ENCODE measurements around the gene VEPH1.

The VEPH1 gene

DNA sequence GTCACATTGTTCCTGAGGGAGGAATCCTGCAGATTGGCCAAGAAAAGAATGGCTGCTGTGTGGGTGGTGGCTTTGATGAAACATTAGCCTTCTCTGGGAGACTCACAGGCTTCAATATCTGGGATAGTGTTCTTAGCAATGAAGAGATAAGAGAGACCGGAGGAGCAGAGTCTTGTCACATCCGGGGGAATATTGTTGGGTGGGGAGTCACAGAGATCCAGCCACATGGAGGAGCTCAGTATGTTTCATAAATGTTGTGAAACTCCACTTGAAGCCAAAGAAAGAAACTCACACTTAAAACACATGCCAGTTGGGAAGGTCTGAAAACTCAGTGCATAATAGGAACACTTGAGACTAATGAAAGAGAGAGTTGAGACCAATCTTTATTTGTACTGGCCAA lies 60.5 kb downstream of the VEPH1 start:
- Histone ChIP-seq H3K9ac (ENCODE audit: low read length in 5 of 5) (no peak overlapping the region), H3K36me3 (ENCODE audit: control insufficient read depth in 5 of 5, insufficient read depth in 5 of 5, low read length in 5 of 5) (no peaks in the 10 kb centered on the region), H3K27ac (ENCODE audit: low read depth, low read length) (no peak overlapping the region), H3K9me3 (ENCODE audit: control insufficient read depth in 5 of 5, low read length in 5 of 5) (no peaks in the 10 kb centered on the region), H3K27me3 (ENCODE audit: control insufficient read depth in 5 of 5, insufficient read depth in 4 of 5, low read length in 5 of 5) (peaks cover 0 to 10% (median 3%) of the 10 kb centered on the region in 5 donors), H3K4me3 (ENCODE audit: low read depth in 1 of 5, low read length in 5 of 5) (no peak overlapping the region), H3K4me1 (ENCODE audit: control insufficient read depth in 5 of 5, insufficient read depth in 5 of 5, low read length in 5 of 5) (peaks cover 0 to 15% (median 8%) of the 10 kb centered on the region in 5 donors)

DNA sequence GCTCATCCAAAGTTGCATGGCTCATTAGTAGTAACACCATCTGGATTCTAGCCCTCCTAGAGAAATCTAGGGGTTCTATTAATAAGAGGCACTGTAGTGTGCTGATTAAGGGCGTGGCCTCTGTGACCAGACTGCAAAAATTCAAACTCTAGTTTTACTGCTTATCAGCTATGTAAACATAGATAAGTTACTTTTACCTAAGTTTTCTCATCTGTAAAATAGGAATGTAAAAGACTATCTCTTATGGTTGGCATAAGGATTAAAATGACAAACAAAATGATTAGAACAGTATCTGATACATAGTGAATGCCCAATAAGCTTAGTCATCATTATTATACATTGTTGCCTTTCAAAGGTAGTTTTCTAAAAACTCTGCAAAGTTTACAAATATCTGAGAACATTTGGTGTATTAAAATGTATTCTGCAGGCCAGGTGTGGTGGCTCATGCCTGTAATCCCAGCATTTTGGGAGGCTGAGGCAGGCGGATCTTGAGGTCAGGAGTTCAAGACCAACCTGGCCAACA lies 62.1 kb downstream of the VEPH1 start:
- Histone ChIP-seq H3K9ac (ENCODE audit: low read length in 5 of 5) (no peak overlapping the region), H3K27ac (ENCODE audit: low read depth, low read length) (no peak overlapping the region), H3K4me3 (ENCODE audit: low read depth in 1 of 5, low read length in 5 of 5) (no peak overlapping the region), H3K9me3 (ENCODE audit: control insufficient read depth in 5 of 5, low read length in 5 of 5) (no peaks in the 10 kb centered on the region), H3K36me3 (ENCODE audit: control insufficient read depth in 5 of 5, insufficient read depth in 5 of 5, low read length in 5 of 5) (no peaks in the 10 kb centered on the region), H3K27me3 (ENCODE audit: control insufficient read depth in 5 of 5, insufficient read depth in 4 of 5, low read length in 5 of 5) (peaks cover 0 to 10% (median 3%) of the 10 kb centered on the region in 5 donors), H3K4me1 (ENCODE audit: control insufficient read depth in 5 of 5, insufficient read depth in 5 of 5, low read length in 5 of 5) (peaks cover 0 to 31% (median 24%) of the 10 kb centered on the region in 5 donors)

DNA sequence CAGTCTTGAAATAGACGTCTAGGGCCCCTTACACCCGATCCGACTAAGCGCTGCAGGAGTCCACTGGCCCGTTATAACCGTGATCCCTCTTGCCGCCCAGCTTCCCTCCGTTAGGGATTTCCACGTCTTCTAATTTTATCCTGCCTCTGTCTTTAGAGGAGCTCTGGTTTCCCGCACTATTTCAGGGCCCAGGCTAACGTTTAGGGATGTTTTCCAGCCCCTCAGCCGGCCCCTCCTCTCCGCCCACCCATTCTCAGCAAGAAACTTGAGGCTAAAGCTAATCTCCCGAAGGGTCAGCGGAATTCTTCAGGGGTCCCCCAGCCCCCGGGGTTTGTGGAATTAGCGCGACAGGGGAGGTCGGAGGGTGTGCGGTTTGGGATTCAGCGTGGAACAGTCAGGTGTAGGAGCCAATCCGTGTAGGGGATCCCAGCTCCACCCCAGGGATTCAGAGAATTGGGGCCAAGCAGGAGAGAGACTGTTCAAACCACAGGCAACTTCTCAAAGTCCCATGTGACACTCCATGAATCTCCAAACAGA lies 65.0 kb downstream of the VEPH1 start:
- H3K27me3 ChIP-seq (ENCODE audit: control insufficient read depth in 5 of 5, insufficient read depth in 4 of 5, low read length in 5 of 5) = peaks cover 0 to 10% (median 3%) of the 10 kb centered on the region in 5 donors
- H3K36me3 ChIP-seq (ENCODE audit: control insufficient read depth in 5 of 5, insufficient read depth in 5 of 5, low read length in 5 of 5) = no peaks in the 10 kb centered on the region
- H3K9me3 ChIP-seq (ENCODE audit: control insufficient read depth in 5 of 5, low read length in 5 of 5) = no peaks in the 10 kb centered on the region
- no peak overlapping the region for H3K27ac ChIP-seq (ENCODE audit: low read depth, low read length)
- peaks cover 0 to 31% (median 23%) of the 10 kb centered on the region in 5 donors for H3K4me1 ChIP-seq (ENCODE audit: control insufficient read depth in 5 of 5, insufficient read depth in 5 of 5, low read length in 5 of 5)
- H3K4me3 ChIP-seq (ENCODE audit: low read depth in 1 of 5, low read length in 5 of 5) = peak overlapping the region; percentile 63 to 86 (median 71)
- peak overlapping the region in 1 of 5 donors; percentile 45 for H3K9ac ChIP-seq (ENCODE audit: low read length in 5 of 5)

DNA sequence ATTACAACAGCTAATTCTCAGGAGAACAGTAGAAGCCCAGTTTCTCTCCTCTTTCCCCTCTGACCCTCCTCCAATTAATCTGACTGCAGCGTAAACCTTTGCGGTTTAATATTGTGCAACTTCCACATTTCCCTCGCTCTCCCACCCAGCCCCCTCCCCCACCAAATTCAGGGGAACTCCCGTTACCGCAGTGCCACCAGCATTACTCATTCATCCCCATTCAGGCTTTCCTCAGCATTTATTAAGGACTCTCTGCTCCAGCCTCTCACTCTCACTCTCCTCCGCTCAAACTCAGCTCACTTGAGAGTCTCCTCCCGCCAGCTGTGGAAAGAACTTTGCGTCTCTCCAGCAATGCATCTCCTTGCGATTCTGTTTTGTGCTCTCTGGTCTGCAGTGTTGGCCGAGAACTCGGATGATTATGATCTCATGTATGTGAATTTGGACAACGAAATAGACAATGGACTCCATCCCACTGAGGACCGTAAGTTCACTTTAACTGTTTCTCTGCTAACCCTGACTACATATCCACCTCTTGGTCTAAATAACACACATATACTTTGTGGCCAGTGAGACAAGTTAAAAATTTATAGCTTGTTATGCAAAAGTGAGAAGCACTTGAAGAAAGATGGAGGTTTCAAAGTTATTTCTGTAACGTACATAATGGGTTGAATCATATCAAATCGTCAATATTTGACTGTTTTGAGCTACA lies 66.5 kb downstream of the VEPH1 start, which contains the start of gene PTX3:
Gene PTX3 (plus strand): TSS at position 268 of the 709 bp plus-strand sequence. CDS start 84 bp downstream, at position 352.
- H3K4me3 ChIP-seq (ENCODE audit: low read depth in 1 of 5, low read length in 5 of 5) = peak within 1 kb of the TSS; percentile 63 to 86 (median 71)
- H3K27ac ChIP-seq (ENCODE audit: low read depth, low read length) = peak within 1 kb of the TSS; percentile 26
- H3K27me3 ChIP-seq (ENCODE audit: control insufficient read depth in 5 of 5, insufficient read depth in 4 of 5, low read length in 5 of 5) = peaks cover 0 to 10% (median 3%) of the 10 kb centered on the region in 5 donors
- H3K4me1 ChIP-seq (ENCODE audit: control insufficient read depth in 5 of 5, insufficient read depth in 5 of 5, low read length in 5 of 5) = peaks cover 0 to 24% (median 23%) of the 10 kb centered on the region in 5 donors
- peak within 1 kb of the TSS in 2 of 5 donors; percentile 12 to 19 for H3K9ac ChIP-seq (ENCODE audit: low read length in 5 of 5)
- H3K9me3 ChIP-seq (ENCODE audit: control insufficient read depth in 5 of 5, low read length in 5 of 5) = no peaks in the 10 kb centered on the region
- H3K36me3 ChIP-seq (ENCODE audit: control insufficient read depth in 5 of 5, insufficient read depth in 5 of 5, low read length in 5 of 5) = no peaks in the 10 kb centered on the region

DNA sequence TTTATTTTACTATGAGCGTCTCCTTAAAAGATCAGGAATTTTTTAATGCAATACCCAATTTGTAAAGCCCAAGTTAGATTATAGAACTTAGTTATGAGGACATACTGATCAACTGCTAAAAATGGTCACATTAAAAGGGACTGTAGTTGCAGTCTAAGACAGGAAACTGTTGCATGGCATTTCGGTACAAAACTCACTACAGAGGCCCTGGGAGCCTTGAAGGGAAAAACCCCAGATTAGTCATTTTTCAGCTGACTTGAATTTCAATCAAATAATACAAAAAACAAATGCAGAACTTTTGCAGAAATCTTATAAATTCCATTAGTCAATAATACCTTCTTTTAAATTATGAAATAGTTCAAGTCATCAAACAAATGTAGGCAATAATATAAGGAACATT lies 73.5 kb downstream of the VEPH1 start:
- Histone ChIP-seq H3K9ac (ENCODE audit: low read length in 5 of 5) (no peak overlapping the region), H3K36me3 (ENCODE audit: control insufficient read depth in 5 of 5, insufficient read depth in 5 of 5, low read length in 5 of 5) (no peaks in the 10 kb centered on the region), H3K27me3 (ENCODE audit: control insufficient read depth in 5 of 5, insufficient read depth in 4 of 5, low read length in 5 of 5) (no peaks in the 10 kb centered on the region), H3K27ac (ENCODE audit: low read depth, low read length) (no peak overlapping the region), H3K4me1 (ENCODE audit: control insufficient read depth in 5 of 5, insufficient read depth in 5 of 5, low read length in 5 of 5) (no peaks in the 10 kb centered on the region), H3K9me3 (ENCODE audit: control insufficient read depth in 5 of 5, low read length in 5 of 5) (no peaks in the 10 kb centered on the region), H3K4me3 (ENCODE audit: low read depth in 1 of 5, low read length in 5 of 5) (no peak overlapping the region)

DNA sequence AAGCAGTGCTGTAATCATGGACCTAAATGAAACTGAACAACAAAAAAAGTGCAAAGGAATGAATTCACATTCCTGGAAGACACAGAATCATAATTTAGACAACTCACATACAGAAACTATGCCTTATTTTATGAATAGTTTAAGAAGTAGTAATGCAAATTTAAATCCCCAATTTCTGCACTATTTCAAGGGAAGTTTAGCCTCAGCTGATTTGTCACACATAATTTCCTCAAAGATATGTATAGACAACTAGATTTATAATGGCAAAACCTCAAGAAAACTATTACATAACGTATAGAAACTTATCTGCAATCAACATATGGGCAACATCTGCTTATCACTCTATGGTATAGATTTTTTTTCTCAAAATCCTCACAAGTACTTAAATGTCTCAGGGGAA lies 74.4 kb downstream of the VEPH1 start:
- no peak overlapping the region for H3K9ac ChIP-seq (ENCODE audit: low read length in 5 of 5)
- no peaks in the 10 kb centered on the region for H3K4me1 ChIP-seq (ENCODE audit: control insufficient read depth in 5 of 5, insufficient read depth in 5 of 5, low read length in 5 of 5)
- no peaks in the 10 kb centered on the region for H3K36me3 ChIP-seq (ENCODE audit: control insufficient read depth in 5 of 5, insufficient read depth in 5 of 5, low read length in 5 of 5)
- H3K27me3 ChIP-seq (ENCODE audit: control insufficient read depth in 5 of 5, insufficient read depth in 4 of 5, low read length in 5 of 5) = no peaks in the 10 kb centered on the region
- H3K27ac ChIP-seq (ENCODE audit: low read depth, low read length) = no peak overlapping the region
- H3K9me3 ChIP-seq (ENCODE audit: control insufficient read depth in 5 of 5, low read length in 5 of 5) = no peaks in the 10 kb centered on the region
- no peak overlapping the region for H3K4me3 ChIP-seq (ENCODE audit: low read depth in 1 of 5, low read length in 5 of 5)

DNA sequence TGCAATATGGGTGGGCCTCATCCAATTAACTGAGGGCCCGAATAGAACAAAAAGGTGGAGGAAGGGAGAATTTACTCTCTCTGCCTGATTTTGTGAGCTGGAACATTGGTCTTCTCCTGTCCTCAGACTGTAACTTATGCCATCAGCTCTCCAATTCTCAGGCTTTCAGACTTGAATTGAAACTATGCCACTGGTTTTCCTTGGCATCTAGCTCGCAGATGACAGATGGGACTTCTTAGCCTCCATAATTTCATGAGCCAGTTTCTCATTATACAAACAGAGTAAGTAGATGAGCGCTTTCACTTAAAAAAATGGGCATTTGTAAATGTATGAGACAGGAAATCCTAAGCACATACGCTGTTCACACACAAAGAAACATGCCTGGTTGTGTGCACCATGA lies 75.3 kb downstream of the VEPH1 start:
- H3K27ac ChIP-seq (ENCODE audit: low read depth, low read length) = no peak overlapping the region
- H3K4me1 ChIP-seq (ENCODE audit: control insufficient read depth in 5 of 5, insufficient read depth in 5 of 5, low read length in 5 of 5) = no peaks in the 10 kb centered on the region
- H3K4me3 ChIP-seq (ENCODE audit: low read depth in 1 of 5, low read length in 5 of 5) = no peak overlapping the region
- H3K36me3 ChIP-seq (ENCODE audit: control insufficient read depth in 5 of 5, insufficient read depth in 5 of 5, low read length in 5 of 5) = no peaks in the 10 kb centered on the region
- H3K9ac ChIP-seq (ENCODE audit: low read length in 5 of 5) = no peak overlapping the region
- H3K27me3 ChIP-seq (ENCODE audit: control insufficient read depth in 5 of 5, insufficient read depth in 4 of 5, low read length in 5 of 5) = no peaks in the 10 kb centered on the region
- no peaks in the 10 kb centered on the region for H3K9me3 ChIP-seq (ENCODE audit: control insufficient read depth in 5 of 5, low read length in 5 of 5)

DNA sequence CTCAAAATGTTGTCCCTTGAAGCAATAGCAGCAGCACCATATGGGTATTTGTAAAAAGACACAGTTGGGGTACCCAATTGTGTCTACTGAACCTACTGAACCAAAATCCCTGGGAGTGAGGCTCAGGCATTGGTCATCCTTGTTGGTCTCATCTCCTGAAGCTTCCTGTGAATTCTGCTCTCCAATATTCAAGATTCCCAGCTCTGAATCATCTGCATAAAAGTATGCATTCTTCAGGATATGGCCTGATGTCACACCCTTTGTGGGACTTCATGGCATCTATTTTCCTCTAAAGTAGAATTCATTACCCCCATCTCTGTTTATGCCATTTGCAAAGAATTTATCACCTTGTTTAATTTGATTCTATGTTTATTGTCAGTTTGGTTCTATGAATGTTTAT lies 79.9 kb downstream of the VEPH1 start:
- Histone ChIP-seq H3K4me1 (ENCODE audit: control insufficient read depth in 5 of 5, insufficient read depth in 5 of 5, low read length in 5 of 5) (no peaks in the 10 kb centered on the region), H3K9ac (ENCODE audit: low read length in 5 of 5) (no peak overlapping the region), H3K27ac (ENCODE audit: low read depth, low read length) (no peak overlapping the region), H3K27me3 (ENCODE audit: control insufficient read depth in 5 of 5, insufficient read depth in 4 of 5, low read length in 5 of 5) (no peaks in the 10 kb centered on the region), H3K9me3 (ENCODE audit: control insufficient read depth in 5 of 5, low read length in 5 of 5) (no peaks in the 10 kb centered on the region), H3K4me3 (ENCODE audit: low read depth in 1 of 5, low read length in 5 of 5) (no peak overlapping the region), H3K36me3 (ENCODE audit: control insufficient read depth in 5 of 5, insufficient read depth in 5 of 5, low read length in 5 of 5) (no peaks in the 10 kb centered on the region)

DNA sequence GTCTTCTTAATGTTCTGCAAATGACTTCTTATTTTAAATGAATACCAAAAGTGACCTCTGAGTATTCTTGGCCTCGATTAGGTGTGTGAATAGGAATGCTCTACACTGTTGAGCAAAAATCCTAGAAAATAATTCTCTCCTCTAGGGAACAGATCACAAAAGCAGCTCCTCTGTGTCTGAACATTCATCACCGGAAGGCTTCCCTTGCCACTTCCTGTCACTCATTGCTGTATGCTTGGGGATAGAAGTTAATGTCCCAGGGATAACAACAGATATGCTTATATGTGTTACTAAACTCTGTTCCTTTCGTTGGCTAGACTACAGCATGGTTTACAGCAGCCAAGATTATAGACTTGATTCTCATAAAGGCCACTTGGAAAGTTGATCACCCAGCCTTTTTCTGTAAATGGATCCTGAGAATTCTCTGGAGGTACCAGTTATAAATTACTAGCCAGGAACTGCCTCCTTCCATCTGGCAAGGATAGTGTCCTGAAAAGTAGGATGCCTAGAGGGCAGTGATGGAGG lies 82.5 kb downstream of the VEPH1 start:
- Histone ChIP-seq H3K9ac (ENCODE audit: low read length in 5 of 5) (no peak overlapping the region), H3K36me3 (ENCODE audit: control insufficient read depth in 5 of 5, insufficient read depth in 5 of 5, low read length in 5 of 5) (no peaks in the 10 kb centered on the region), H3K27me3 (ENCODE audit: control insufficient read depth in 5 of 5, insufficient read depth in 4 of 5, low read length in 5 of 5) (no peaks in the 10 kb centered on the region), H3K9me3 (ENCODE audit: control insufficient read depth in 5 of 5, low read length in 5 of 5) (no peaks in the 10 kb centered on the region), H3K4me1 (ENCODE audit: control insufficient read depth in 5 of 5, insufficient read depth in 5 of 5, low read length in 5 of 5) (peaks cover 0 to 7% (median 0%) of the 10 kb centered on the region in 5 donors), H3K27ac (ENCODE audit: low read depth, low read length) (no peak overlapping the region), H3K4me3 (ENCODE audit: low read depth in 1 of 5, low read length in 5 of 5) (no peak overlapping the region)

DNA sequence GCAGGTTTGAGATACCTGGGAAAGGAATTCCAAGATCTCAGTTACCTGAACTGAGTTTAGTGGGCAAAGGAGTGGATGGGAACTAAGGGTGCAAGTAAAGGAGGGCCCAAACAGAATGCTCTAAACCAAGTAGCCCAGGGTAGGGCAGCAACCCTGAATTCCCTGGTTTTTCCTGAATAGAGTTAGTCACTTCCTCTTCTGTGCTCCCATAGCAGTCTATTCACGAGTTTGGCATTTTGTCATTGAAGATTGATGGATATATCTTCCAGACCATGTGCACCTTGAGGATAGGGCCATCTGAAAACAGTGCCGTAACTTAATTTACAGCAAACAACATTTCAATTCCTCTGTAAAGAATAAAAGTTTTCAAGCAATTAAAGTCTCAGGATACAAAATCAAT lies 85.1 kb downstream of the VEPH1 start:
- Histone ChIP-seq H3K36me3 (ENCODE audit: control insufficient read depth in 5 of 5, insufficient read depth in 5 of 5, low read length in 5 of 5) (no peaks in the 10 kb centered on the region), H3K4me1 (ENCODE audit: control insufficient read depth in 5 of 5, insufficient read depth in 5 of 5, low read length in 5 of 5) (peaks cover 0 to 7% (median 0%) of the 10 kb centered on the region in 5 donors), H3K9me3 (ENCODE audit: control insufficient read depth in 5 of 5, low read length in 5 of 5) (no peaks in the 10 kb centered on the region), H3K27me3 (ENCODE audit: control insufficient read depth in 5 of 5, insufficient read depth in 4 of 5, low read length in 5 of 5) (no peaks in the 10 kb centered on the region), H3K9ac (ENCODE audit: low read length in 5 of 5) (no peak overlapping the region), H3K4me3 (ENCODE audit: low read depth in 1 of 5, low read length in 5 of 5) (no peak overlapping the region), H3K27ac (ENCODE audit: low read depth, low read length) (no peak overlapping the region)
